Neural cell (in vitro differentiated cells): ENCODE data around the gene ZSWIM6. TPM values are rescaled to one million over a fixed set of nuclear protein-coding genes. Genes with fewer than 3 reads are reported as not detected.

Source experiments
- H2AFZ ChIP-seq: fragments of 200-600, 300-800 bp; sonication (generic), shearing (Covaris generic); 2 replicates; pipeline ENCODE4 v1.6.0; 2014; ENCODE audit warnings: low read depth, mild to moderate bottlenecking, antibody characterized with exemption, low read length, moderate library complexity
- H3F3A ChIP-seq: fragments of 200-600 bp; shearing (Covaris generic); 2 replicates; pipeline ENCODE4 v1.6.1; 2016; ENCODE audit warnings: mild to moderate bottlenecking, moderate library complexity, mixed read lengths, antibody characterized with exemption, low read length; ENCODE audit not compliant: insufficient read depth, poor library complexity, severe bottlenecking
- H3K27ac ChIP-seq: fragments of 200-600, 300-800 bp; sonication (generic), shearing (Covaris generic); 2 replicates; pipeline ENCODE4 v1.5.1; 2014; ENCODE audit warnings: mild to moderate bottlenecking, low read length, moderate library complexity
- H3K27me3 ChIP-seq: fragments of 300-800, 200-600 bp; sonication (generic), shearing (Covaris generic); 2 replicates; pipeline ENCODE4 v1.6.0; 2014; ENCODE audit warnings: mild to moderate bottlenecking, low read depth, low read length, moderate library complexity; ENCODE audit not compliant: insufficient read depth
- H3K36me3 ChIP-seq: fragments of 300-800, 200-600 bp; sonication (generic), shearing (Covaris generic); 2 replicates; pipeline ENCODE4 v1.5.1; 2014; ENCODE audit warnings: mild to moderate bottlenecking, antibody characterized with exemption, low read length, moderate library complexity; ENCODE audit not compliant: insufficient read depth
- H3K4me2 ChIP-seq: fragments of 300-800, 200-600 bp; sonication (generic), shearing (Covaris generic); 2 replicates; pipeline ENCODE4 v1.6.0; 2014; ENCODE audit warnings: mild to moderate bottlenecking, low read length
- H3K4me3 ChIP-seq: fragments of 300-800, 200-600 bp; sonication (generic), shearing (Covaris generic); 2 replicates; pipeline ENCODE4 v1.5.1; 2014; ENCODE audit warnings: mild to moderate bottlenecking, low read length, moderate library complexity
- H3K79me2 ChIP-seq: fragments of 200-600 bp; shearing (Covaris generic); replicated peaks from 2 replicates; pipeline ENCODE4 v1.6.0; 2014; ENCODE audit warnings: mild to moderate bottlenecking, low read length, moderate library complexity; ENCODE audit not compliant: insufficient read depth
- H3K9ac ChIP-seq: fragments of 300-800, 200-600 bp; sonication (generic), shearing (Covaris generic); 2 replicates; pipeline ENCODE4 v1.6.1; 2016; ENCODE audit warnings: mild to moderate bottlenecking, low read length, mixed read lengths
- H3K9me2 ChIP-seq: fragments of 200-600 bp; shearing (Covaris generic); 2 replicates; pipeline ENCODE4 v1.6.1; 2016; ENCODE audit warnings: mild to moderate bottlenecking, low read length, mixed read lengths; ENCODE audit not compliant: insufficient read depth
- H3K9me3 ChIP-seq: fragments of 200-600, 300-800 bp; sonication (generic), shearing (Covaris generic); 2 replicates; pipeline ENCODE4 v1.6.1; 2016; ENCODE audit warnings: mild to moderate bottlenecking, mixed run types, low read length, moderate library complexity, mixed read lengths
- H4K20me1 ChIP-seq: fragments of 200-600 bp; shearing (Covaris generic); 2 replicates; pipeline ENCODE4 v1.6.1; 2016; ENCODE audit warnings: mild to moderate bottlenecking, mixed run types; ENCODE audit not compliant: insufficient read depth
- CTCF ChIP-seq: fragments of 450-650 bp; IDR thresholded peaks from 2 replicates; pipeline ENCODE4 v1.5.1; 2014; ENCODE audit warnings: antibody characterized with exemption, mild to moderate bottlenecking, moderate library complexity; ENCODE audit not compliant: poor library complexity, severe bottlenecking
- EP300 ChIP-seq: fragments of 450-650 bp; conservative IDR thresholded peaks from 2 replicates; pipeline ENCODE4 v1.6.1; 2014; ENCODE audit warnings: antibody characterized with exemption, mild to moderate bottlenecking, moderate library complexity; ENCODE audit not compliant: poor library complexity, severe bottlenecking
- EZH2 ChIP-seq: fragments of 200-600, 300-800 bp; shearing (Covaris generic), sonication (generic); IDR thresholded peaks from 2 replicates; pipeline ENCODE4 v1.6.1; 2014; ENCODE audit warnings: antibody characterized with exemption, low read length, borderline replicate concordance, mild to moderate bottlenecking; ENCODE audit not compliant: insufficient read depth, poor library complexity, severe bottlenecking
- MXI1 ChIP-seq: fragments of 450-650 bp; conservative IDR thresholded peaks from 2 replicates; pipeline ENCODE4 v1.6.1; 2014; ENCODE audit warnings: antibody characterized with exemption, mild to moderate bottlenecking; ENCODE audit not compliant: poor library complexity, severe bottlenecking
- POLR2AphosphoS5 ChIP-seq: IDR thresholded peaks from 2 replicates; pipeline ENCODE4 v1.6.1; 2012
- RAD21 ChIP-seq: fragments of 450-650 bp; conservative IDR thresholded peaks from 2 replicates; pipeline ENCODE4 v1.6.1; 2014; ENCODE audit warnings: antibody characterized with exemption, mild to moderate bottlenecking, moderate library complexity
- REST ChIP-seq: IDR thresholded peaks from 2 replicates; pipeline ENCODE4 v1.6.1; 2012; ENCODE audit warnings: borderline replicate concordance
- SMC3 ChIP-seq: fragments of 450-650 bp; conservative IDR thresholded peaks from 2 replicates; pipeline ENCODE4 v1.6.1; 2014; ENCODE audit warnings: antibody characterized with exemption, mild to moderate bottlenecking, moderate library complexity; ENCODE audit not compliant: poor library complexity
- TAF1 ChIP-seq: IDR thresholded peaks from 2 replicates; pipeline ENCODE4 v1.6.1; 2012; ENCODE audit warnings: low read depth
- polyA plus RNA-seq: library from polyadenylated mRNA; depleted of rRNA; stranded (reverse); fragments of >200 nt; gene quantifications from 2 replicates; pipeline ENCODE4 v1.2.3, GENCODE V29; 2014

The ZSWIM6 gene
- polyA plus RNA-seq, 1 donor from 2014 or later, result 43.6 TPM

GRCh38 chr5:61301341-61302199 is 30.5 kb upstream of the ZSWIM6 start:
- Histone ChIP-seq H3K9me3 (no peaks in the 10 kb centered on the region), H3F3A (no peaks in the 10 kb centered on the region), H3K79me2 (no peaks in the 10 kb centered on the region), H3K4me3 (no peak overlapping the region), H2AFZ (no peak overlapping the region), H3K9ac (no peak overlapping the region), H3K27me3 (no peaks in the 10 kb centered on the region), H3K27ac (no peak overlapping the region), H3K9me2 (no peaks in the 10 kb centered on the region), H3K36me3 (no peaks in the 10 kb centered on the region), H3K4me2 (no peak overlapping the region), H4K20me1 (no peaks in the 10 kb centered on the region)
- TF ChIP-seq EZH2 (no peak), RAD21 (no peak), SMC3 (no peak), POLR2AphosphoS5 (no peak), EP300 (no peak), CTCF (no peak), MXI1 (no peak), REST (no peak), TAF1 (no peak)

GRCh38 chr5:61302200-61302563 is 29.9 kb upstream of the ZSWIM6 start:
- no peaks in the 10 kb centered on the region for H3K9me2 ChIP-seq
- H3F3A ChIP-seq, result no peaks in the 10 kb centered on the region
- no peak for TF ChIP-seq SMC3
- no peak for TF ChIP-seq POLR2AphosphoS5
- no peak for TF ChIP-seq MXI1
- TF ChIP-seq CTCF, result no peak
- no peak for TF ChIP-seq TAF1
- no peak for TF ChIP-seq REST
- TF ChIP-seq EP300, result no peak
- TF ChIP-seq RAD21, result no peak
- TF ChIP-seq EZH2, result no peak
- no peak overlapping the region for H3K4me2 ChIP-seq
- no peaks in the 10 kb centered on the region for H3K79me2 ChIP-seq
- H3K4me3 ChIP-seq, result no peak overlapping the region
- no peaks in the 10 kb centered on the region for H3K36me3 ChIP-seq
- no peaks in the 10 kb centered on the region for H4K20me1 ChIP-seq
- H3K27me3 ChIP-seq, result no peaks in the 10 kb centered on the region
- no peaks in the 10 kb centered on the region for H3K9me3 ChIP-seq
- H2AFZ ChIP-seq, result no peak overlapping the region
- no peak overlapping the region for H3K27ac ChIP-seq
- H3K9ac ChIP-seq, result no peak overlapping the region
